Measurements from ENCODE around the gene SCN2A.

DNA sequence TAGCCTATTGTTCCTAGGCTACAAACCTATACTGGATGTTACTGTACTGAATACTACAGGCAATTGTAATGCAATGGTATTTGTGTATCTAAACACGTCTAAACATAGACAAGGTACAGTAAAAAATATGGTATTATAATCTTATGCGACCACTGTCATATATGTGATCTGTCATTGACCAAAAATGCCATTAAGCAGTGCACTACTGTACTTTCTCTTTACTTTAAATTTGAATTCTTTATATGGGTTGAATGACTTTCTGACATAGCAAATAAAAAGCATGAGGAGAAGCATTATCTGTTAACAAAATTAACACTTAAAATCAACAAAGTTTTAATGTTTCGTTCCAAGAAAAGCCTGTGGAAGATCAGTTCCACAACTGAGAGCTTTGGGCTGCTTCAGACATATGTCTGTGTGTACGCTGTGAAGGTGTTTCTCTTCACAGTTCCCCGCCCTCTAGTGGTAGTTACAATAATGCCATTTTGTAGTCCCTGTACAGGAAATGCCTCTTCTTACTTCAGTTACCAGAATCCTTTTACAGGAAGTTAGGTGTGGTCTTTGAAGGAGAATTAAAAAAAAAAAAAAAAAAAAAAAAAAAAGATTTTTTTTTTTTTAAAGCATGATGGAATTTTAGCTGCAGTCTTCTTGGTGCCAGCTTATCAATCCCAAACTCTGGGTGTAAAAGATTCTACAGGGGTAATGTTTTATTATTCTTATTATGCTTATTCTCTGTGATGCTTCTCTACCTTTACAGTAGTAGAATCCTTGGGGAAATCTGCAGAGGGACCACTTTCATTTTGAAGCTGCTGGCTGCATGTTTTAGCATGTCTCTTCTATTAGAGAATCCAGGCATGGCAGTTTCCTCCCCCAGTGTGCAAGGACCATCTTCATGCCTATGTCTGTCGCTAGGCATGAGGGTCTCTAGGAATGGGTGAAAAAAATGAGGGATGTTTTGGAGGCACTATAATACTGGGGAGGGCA lies 54.5 kb downstream of the SCN2A start:
- TF ChIP-seq POLR2A (IDR thresholded peaks at IDR 0.05) (no peak), CTCF (IDR thresholded peaks at IDR 0.05) (peak; percentile 57 to 94 (median 75))

Measured in body of pancreas (tissue), 4 donors.